Skin epidermis (tissue), 12 donors: ENCODE measurements around the gene IFNG-AS1.

Experiments used
- H3K27ac ChIP-seq, 21 experiments: fragments of 200-600 bp; sonication (generic) in 11 of 21; one replicate each; pipeline ENCODE4 v1.5.0; 2020; ENCODE audit warnings: mild to moderate bottlenecking in 3 of 21, inconsistent platforms in 2 of 21, moderate library complexity in 2 of 21
- H3K4me3 ChIP-seq, 7 experiments: fragments of 200-600 bp; sonication (generic) in 2 of 7; one replicate each; pipeline ENCODE4 v1.5.0; 2020; ENCODE audit warnings: inconsistent platforms in 2 of 7, mild to moderate bottlenecking in 2 of 7, moderate library complexity in 1 of 7

Gene IFNG-AS1

DNA sequence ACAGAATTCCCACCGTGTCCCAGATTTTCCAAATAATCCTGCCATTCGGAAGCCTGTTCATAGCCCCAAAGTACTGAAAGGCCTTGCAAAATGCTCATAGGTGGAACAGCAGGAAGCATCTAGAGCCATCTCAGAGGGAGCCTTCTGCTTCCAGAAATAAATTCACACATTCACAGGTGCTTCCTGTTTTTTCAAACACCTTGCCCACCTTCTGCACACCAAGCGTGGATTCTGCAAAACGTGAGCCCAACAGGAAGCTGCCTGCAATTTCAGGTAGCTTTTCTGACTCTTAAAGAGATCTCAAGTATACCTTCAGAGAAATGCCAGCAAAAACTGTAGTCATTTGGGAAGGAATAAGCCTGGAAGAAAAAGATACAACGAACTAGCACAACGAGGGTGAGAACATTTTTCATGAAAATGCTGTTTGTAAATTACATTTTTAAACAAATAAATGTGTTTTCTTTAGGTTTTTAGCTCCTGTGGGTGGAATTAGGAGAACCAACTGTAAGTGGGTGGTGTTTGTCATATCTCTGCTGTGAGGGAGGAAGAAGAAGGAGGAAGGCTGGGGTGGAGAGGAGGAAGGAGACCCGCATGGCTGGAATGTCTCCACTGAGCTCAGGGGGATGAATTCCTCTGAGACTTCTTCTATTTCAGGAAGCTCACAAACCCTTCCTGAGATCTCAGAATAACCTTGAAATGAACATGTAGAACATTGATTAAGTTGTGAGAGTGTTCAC, at the start of gene IFNG-AS1:
IFNG-AS1 (plus strand) TSS at position 264 of the 737 bp plus-strand sequence.
- H3K27ac ChIP-seq, result peak within 1 kb of the TSS in 4 of 21 experiments; percentile 51 to 67 (median 54)
- H3K4me3 ChIP-seq, result no peak within 1 kb of the TSS

DNA sequence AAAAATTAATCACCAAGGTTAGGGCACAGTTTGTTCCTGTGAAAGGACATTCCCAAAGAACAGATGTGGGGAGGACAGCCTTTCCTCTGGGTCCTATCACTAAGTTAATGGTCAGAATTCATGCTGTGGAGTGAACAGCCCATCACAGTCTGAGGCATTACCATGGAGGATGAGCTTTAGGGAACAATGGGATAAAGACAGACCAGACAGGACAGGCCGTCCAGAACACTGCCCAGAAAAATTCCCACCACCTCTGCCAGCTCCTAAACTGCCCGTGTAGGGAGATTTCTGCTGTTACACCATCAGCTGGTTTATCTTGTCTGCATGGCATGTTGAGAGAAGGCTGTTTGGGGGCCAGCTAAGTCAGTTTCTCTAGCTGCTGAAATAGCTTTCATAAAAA, 49.6 kb upstream of the IFNG-AS1 start:
- Histone ChIP-seq H3K27ac (no peak overlapping the region), H3K4me3 (no peak overlapping the region)

DNA sequence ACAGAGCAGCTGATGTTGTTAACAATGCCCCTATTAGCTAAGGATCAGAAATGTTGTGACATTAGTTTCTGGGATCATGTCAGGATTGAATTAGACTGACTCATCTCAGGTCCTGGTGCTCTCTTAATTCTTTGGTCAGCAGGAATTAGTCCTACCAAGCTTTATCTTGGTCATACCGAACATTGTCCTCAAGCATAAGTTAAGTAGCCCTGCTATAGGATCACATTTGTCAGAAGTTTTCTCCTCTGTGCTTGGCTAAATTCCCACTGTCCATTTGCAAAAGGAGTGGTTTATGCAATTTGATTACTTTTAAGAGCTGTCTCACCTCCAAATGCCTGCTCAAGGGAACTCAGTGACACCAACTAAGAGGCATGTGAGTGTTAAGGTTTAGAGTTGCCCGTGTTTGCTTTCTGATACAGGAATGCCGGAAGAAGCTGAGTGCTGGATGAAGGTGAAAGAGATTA, 48.4 kb upstream of the IFNG-AS1 start:
- Histone ChIP-seq H3K4me3 (no peak overlapping the region), H3K27ac (no peak overlapping the region)

DNA sequence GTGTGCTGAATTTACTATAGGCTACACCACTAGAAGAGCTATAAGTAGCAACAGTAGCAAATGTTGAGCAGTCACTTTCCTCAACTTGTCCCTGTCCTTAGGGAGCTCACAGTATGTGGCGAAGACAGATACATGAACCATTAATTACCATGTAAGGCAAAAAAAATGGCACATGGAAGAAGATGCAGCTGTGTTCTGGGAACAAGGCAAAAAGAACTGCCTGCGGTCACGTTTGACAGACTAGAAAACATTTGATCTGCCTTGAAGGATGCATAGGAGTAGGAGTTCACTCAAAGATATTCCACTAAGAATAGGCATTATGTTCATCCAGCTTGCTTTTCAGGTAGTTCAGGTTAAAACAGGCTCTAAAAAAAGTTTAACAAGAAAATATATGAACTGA, 46.5 kb upstream of the IFNG-AS1 start:
- H3K4me3 ChIP-seq, result no peak overlapping the region
- no peak overlapping the region for H3K27ac ChIP-seq

DNA sequence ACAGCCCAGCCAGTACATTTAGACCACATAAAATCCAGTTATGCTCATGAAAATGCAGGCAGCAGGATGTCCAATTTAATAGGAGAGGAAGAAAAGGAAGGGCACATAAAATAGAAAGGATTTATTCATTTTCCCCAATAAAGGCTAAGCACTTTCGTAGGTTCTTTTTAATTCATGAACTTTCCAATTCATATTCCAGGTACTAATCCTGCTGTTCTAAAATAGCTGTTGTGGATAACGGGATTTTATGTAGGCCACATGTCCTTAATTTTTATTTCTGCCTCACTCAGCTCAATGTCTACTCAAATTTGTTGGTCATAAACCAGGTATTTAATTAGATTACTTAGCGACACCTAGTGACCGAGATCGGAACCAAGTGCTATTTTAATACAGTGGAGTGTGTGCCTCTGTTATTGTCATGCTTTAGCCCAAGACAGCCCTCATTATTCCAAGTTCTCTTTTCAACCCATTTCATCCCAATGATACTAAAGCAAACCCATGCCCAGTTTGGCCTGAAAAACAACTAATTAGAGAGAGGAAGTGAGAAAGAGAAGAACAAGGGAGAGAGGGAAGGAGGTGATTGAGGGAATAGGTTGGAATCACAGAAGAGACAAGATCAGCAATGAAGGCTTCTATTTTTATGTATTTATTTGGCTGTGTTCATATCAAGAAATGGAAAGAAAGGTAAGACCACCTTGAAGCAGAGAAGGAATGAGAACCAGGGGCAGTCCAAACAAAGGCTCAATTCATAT, 45.9 kb upstream of the IFNG-AS1 start:
- Histone ChIP-seq H3K27ac (no peak overlapping the region), H3K4me3 (no peak overlapping the region)

DNA sequence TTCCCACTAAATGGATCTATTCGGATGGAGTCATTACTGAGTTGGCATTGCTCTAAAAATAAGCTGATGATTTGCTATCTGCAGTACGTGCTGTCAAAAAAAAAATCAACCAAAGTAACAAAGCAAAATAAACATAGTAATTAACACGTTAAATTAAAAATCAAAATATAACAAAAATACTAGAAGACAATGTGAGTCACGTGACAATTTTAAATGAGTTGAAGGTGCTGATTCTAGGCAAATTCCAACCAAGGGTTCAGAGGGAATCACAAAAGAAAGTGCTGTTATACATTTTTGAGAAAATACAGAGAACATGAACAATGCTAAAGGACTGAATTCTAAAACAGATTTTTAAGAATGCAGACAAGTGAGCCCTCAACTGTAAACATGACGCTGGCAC, 45.2 kb upstream of the IFNG-AS1 start:
- Histone ChIP-seq H3K27ac (no peak overlapping the region), H3K4me3 (no peak overlapping the region)

DNA sequence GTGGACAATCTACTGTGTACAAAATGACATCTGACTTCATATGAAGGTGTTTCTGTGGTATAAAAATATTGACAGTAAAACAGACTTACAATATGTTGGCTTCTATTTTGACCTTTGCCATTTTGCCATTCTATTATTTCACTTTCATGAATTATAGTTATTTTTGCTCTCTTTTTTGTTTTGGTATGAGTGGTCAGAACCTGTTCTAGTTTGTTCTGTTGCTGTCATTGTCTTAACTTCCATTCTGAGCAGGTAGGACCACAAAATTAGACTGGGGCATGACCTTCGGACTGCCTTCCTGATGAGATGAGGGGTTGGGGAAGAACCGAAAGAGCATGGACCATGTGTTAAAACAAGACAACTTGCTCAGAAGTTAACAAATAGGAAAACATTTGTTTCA, 36.5 kb upstream of the IFNG-AS1 start:
- Histone ChIP-seq H3K27ac (no peak overlapping the region), H3K4me3 (no peak overlapping the region)

DNA sequence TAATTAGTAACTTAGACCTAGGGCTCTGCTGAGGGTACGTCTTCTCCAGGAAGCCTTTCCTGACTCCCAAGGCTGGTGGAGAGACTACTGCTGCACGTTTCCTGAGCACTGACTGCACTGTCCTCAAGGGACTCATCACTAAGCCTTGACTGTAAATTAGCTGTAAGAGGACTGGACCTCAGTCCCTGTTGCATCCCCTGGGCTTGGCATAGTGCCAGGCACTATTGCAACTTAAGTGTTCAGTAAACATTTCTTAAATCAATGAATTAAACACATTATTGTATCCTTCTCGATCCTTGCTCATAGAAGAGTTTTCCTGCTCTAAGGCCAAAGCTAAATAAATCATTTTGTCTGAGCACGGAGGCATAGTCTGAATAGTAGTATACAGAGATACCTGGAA, 31.9 kb upstream of the IFNG-AS1 start:
- Histone ChIP-seq H3K27ac (no peak overlapping the region), H3K4me3 (no peak overlapping the region)

DNA sequence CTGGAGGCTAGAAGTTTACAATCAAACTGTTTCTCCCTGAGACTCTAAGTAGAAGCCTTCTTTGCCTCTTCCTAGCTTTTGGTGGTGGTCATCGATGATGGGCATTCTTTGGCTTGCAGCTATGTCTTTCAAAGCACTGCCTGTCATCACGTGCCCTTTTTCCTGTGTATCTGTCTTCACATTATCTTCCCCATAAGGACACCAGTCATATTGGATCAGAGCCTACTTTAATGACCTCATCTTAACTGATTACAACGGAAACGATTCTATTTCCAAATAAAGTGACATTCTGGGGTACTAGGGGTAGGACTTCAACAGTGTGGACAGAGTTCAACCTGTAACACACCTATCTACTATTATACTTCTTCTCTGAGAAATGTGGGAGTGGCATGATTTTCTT, 31.1 kb upstream of the IFNG-AS1 start:
- Histone ChIP-seq H3K4me3 (no peak overlapping the region), H3K27ac (no peak overlapping the region)

DNA sequence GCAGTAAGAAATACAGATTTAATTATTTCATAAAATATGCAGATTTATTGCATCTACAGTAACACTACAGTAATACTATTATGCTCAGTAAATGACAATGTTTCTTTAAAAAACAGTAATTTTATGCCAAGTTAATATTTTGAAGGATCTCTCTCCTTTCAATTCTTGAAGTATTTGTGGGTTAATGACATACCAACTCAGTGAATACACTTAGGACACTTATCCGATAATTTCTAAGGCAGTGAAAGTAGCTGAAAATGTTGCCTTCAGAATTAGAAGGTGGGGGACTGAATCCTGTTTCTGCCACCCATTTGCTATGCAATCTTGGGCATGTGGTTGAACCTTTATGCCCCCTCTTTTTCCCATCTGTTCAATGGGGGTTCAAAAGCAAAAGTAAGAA, 24.8 kb upstream of the IFNG-AS1 start:
- H3K4me3 ChIP-seq, result no peak overlapping the region
- H3K27ac ChIP-seq, result no peak overlapping the region

DNA sequence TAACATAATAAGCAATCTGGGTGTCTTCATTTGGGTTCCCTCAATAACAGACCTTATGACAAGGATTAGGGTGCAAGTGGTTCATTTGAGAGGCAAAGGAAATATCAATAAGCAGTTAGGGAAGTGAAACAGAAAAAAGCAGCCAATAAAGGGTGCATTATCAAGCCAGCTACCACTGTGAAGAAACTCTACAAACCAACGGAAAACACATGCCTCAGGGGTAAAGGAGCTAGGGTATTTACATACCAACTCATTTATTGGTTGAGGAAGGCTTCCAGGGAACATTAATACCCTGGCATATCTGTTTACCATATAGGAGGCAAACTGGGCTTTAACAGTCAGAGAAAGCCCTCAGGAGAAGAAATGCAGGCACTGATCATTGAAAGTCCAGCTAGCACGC, 22.7 kb upstream of the IFNG-AS1 start:
- H3K27ac ChIP-seq, result no peak overlapping the region
- no peak overlapping the region for H3K4me3 ChIP-seq

DNA sequence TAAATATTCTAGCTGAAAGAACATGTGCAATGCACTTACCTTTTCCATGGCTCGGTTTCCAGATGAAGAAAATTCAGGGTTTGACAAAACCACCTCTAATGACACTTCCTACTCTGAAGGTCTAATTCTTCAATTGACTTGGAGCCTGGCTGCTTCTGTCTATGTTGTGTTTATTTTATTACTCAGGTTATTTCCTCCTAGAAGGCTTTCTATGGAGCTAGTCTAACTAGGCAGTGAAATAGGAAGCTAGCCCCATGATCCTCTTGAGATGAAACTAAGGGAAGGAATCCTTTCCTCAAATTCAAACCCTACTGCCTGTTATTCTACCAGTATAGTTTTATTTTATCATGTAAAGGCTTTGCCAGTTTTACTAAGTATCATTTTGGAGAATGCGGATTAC, 20.9 kb upstream of the IFNG-AS1 start:
- Histone ChIP-seq H3K27ac (no peak overlapping the region), H3K4me3 (no peak overlapping the region)

DNA sequence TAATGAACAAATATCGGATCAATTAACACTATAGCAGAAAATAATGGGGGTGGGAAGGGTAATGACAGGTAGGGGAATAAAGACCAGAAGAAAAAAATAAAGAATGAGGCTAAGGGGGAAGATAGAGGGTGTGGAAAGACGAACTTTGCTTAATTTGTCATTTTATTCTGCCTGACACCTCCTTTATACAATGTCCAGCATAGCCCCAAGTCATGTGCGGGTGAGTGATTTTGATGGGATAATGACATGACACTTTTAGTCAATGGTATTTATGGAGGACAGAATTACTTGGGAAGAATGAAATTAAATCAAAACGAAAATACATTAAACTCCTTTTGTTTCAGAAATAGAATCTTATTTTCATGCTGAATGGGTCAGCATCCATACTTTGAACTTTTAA, 20.5 kb upstream of the IFNG-AS1 start:
- Histone ChIP-seq H3K27ac (no peak overlapping the region), H3K4me3 (no peak overlapping the region)

DNA sequence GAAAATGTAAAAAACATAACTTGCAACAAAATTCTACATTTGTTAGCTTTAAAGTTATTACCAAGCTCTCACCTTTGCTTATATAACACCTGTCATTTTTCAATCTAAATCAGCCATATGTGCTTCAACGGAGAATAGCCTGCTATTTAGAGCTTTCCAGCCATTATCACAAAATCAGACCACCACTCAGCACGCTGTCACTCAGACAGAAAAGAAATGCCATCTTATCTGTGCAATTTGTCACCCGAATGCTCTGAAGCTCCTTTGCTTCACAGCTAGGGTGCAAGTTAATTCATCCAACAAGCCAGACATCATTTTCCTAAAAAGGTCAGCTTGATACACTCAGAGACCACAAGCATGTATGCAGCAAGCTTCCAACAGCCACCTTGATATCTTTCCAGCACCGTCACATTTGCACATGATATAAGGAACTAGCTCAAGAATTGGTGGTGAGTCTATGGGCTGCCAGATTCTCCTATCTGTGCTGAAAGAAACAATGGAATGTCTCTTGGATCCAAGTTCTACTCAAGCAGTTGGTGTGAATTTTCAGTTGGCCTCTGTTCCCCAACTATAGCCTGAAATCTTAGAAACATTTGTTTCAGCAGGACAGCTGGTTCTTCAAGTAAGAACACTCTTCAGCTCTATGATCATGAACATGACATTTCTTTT, 20.0 kb upstream of the IFNG-AS1 start:
- Histone ChIP-seq H3K4me3 (no peak overlapping the region), H3K27ac (no peak overlapping the region)

DNA sequence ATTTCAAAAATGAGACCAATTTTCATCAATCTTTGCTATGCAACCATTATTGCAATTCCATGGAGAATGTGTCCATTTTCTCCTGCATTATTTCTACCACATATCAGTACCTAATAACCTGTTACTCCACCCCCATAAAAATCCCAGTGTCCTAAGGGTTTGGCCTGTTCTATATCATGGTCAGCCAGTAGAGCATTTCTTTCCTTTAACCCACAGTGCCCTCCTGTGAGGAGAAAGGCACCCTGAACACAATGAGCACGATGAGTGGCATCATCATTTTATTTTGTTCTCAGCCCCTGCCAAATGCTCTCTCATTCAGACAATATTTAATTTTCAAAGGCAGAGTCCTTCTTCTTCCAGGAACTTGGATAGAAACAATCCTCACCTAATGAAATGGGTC, 11.6 kb upstream of the IFNG-AS1 start:
- no peak overlapping the region for H3K4me3 ChIP-seq
- no peak overlapping the region for H3K27ac ChIP-seq

DNA sequence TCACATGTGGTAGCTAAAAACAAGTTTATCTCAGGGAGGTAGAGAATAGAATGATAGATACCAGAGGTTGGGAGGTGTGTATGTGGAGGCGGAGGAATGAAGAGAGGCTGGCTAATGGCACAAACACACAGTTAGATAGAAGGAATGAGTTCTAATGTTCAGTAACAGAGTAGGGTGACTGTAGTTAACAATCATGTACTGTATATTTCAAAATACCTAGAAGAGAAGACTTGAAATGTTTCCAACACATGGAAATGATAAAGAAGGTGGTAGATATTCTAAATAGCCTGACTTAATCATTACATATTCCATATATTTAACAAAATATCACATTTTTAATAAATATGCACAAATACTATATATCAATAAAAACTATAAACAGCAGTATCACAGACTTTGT, 8.9 kb upstream of the IFNG-AS1 start:
- no peak overlapping the region for H3K27ac ChIP-seq
- no peak overlapping the region for H3K4me3 ChIP-seq

DNA sequence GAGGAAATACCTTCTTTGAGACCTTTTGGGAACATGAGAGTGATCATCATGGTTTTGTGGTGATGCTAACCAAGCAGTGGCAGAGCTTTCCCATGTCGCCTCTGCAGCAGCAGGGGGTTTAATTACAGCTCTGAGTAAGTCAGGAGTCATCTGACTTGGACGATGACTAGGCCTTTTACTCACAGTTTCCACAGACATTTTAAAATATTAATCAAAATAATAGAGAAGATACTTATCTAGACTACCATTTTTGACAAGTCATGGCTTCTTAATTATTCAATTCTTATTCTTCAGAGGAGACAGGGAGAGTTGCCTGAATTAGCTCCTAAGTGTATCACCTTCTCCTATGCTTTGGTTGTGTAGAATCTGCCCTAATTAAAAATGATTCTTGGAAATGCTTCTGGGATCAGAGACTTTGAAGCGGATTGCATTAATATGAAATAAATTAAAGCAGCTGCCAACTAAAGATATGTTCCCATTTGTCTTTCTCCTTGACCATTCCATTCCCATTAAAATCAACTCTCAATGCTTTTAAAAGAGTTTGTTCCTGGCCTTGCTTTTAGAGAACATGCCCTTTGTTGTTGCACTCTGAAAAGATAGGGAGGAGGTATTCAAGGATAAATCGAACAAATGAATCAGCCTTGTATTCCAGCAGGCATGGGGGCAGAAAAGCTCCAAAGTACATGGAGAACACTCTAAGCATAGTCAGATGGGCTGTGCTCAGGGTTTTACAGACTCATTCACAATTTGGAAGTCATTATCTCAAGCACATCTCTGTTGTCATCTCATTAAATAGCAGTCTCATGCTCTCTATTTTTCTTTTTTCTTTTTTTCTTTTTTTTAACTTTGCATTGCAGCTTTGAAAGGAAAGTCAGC, 7.7 kb upstream of the IFNG-AS1 start:
- Histone ChIP-seq H3K4me3 (no peak overlapping the region), H3K27ac (peak overlapping the region in 6 of 21 experiments; percentile 16 to 77 (median 44))

DNA sequence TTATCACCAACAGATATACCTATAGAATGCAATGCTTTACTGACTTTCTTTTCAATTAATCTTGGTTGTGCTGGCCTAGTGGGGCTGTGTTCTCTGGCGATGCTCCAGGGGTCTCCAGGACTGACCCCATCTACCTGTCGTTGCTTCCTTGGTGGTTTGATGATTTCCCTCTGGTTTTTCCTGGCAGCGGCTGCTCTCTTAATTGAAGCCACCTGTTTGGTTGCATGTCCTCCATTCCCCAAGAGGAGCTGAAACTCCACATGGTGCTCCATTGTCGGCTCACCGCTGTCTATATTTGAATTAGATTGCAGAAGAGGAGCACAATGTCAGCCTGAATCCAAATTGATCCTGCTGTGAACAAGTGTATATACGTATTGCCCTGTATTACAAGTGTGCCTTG, 7.1 kb upstream of the IFNG-AS1 start:
- H3K27ac ChIP-seq, result peak overlapping the region in 2 of 21 experiments; percentile 16 to 36
- H3K4me3 ChIP-seq, result no peak overlapping the region

DNA sequence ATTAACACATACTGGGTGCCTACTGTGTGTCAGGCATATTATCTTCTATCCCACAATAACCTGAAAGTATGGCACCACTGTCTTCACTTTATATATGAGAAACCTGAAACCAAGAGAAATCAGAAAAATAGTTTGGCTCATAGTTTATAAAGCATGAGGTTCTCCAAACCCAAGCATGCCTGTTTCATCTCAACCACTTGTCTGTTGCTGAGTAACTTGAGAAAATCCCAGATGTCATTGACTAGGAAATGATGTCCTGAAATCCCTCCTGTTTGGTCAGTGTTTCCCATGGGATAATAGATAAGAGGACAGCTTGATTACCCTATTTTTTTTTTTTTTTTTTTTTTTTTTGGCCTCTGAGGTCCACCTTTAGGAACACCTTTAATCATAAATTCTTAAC, 2.6 kb upstream of the IFNG-AS1 start:
- no peak overlapping the region for H3K4me3 ChIP-seq
- H3K27ac ChIP-seq, result no peak overlapping the region

DNA sequence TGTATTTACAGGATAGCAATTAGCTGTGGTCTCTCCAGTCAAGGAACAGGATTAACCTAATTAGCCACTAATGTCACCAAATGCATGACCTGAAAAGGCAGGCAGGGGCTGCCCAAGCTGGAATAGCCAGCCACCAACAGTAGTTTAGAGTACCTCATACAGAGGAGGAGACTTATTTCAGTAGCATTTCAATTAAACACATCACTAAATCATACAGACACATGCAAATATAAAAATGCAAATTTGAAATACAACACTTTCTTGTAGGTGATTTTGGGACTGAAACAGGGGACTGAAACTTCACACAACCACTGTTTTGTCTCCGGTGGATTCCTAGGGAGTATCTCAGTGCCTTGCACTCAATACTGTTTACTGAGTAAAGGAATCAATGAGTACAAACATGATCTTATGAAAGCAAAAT, 636 bp upstream of the IFNG-AS1 start:
- H3K27ac ChIP-seq, result no peak overlapping the region

More for the DNA sequence above, 636 bp upstream of the IFNG-AS1 start:
- H3K4me3 ChIP-seq, result no peak overlapping the region
